DND-41 (cell line): ENCODE results near the gene TRAP1.

Source experiments
- EZH2 ChIP-seq: IDR thresholded peaks from 3 replicates; pipeline ENCODE4 v1.6.1; 2012; ENCODE audit warnings: borderline replicate concordance, low read depth, mild to moderate bottlenecking, moderate library complexity, low read length, inconsistent platforms; ENCODE audit not compliant: severe bottlenecking
- TF ChIP-seq, protein P1 (sequence below): IDR thresholded peaks from 2 replicates; pipeline ENCODE4 v1.5.1; 2012; ENCODE audit warnings: borderline replicate concordance, low read length, moderate library complexity, mild to moderate bottlenecking; ENCODE audit not compliant: poor library complexity, severe bottlenecking; ENCODE audit errors: extremely low read depth

DNA sequence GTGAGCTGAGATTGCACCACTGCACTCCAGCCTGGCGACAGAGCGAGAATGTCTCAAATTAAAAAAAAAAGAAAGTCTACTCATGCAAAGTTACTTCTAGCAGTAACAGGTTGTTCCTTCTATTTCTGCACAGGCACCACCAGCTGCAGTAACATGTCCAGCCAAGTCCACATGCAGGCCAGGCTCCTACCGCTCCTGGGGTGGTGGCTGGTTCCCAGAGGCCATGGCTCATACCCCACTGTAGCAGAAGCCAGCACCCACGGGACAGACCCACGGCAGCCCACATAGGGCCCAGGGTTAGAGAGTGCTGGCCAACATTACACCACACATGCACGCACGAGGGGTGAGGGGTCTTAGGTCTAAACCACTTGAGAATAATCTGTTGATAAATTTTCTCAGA, 26.7 kb upstream of the TRAP1 start:
- TF ChIP-seq, protein P1, sequence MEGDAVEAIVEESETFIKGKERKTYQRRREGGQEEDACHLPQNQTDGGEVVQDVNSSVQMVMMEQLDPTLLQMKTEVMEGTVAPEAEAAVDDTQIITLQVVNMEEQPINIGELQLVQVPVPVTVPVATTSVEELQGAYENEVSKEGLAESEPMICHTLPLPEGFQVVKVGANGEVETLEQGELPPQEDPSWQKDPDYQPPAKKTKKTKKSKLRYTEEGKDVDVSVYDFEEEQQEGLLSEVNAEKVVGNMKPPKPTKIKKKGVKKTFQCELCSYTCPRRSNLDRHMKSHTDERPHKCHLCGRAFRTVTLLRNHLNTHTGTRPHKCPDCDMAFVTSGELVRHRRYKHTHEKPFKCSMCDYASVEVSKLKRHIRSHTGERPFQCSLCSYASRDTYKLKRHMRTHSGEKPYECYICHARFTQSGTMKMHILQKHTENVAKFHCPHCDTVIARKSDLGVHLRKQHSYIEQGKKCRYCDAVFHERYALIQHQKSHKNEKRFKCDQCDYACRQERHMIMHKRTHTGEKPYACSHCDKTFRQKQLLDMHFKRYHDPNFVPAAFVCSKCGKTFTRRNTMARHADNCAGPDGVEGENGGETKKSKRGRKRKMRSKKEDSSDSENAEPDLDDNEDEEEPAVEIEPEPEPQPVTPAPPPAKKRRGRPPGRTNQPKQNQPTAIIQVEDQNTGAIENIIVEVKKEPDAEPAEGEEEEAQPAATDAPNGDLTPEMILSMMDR, result no peak
- TF ChIP-seq EZH2, result no peak
